ENCODE results near the gene TACSTD2. TPM values are rescaled to one million over a fixed set of nuclear protein-coding genes. Genes with fewer than 3 reads are reported as not detected.

The TACSTD2 gene
- total RNA-seq, 1 donor from 2014 or later: 124 TPM

- no peak for FAIRE-seq
These were observed 4.6 kb upstream of the TACSTD2 start for GRCh38 chr1:58581641-58582040.

GRCh38 chr1:58580186-58580585, 3.1 kb upstream of the TACSTD2 start:
- FAIRE-seq (no peak), DNase-seq (ENCODE audit: low read depth) (no peak)
- no peak for TF ChIP-seq CTCF (IDR thresholded peaks at IDR 0.05; ENCODE audit: insufficient read depth, low read length, severe bottlenecking)

More at GRCh38 chr1:58581641-58582040, 4.6 kb upstream of the TACSTD2 start:
- no peak overlapping the region for H3K4me3 ChIP-seq (ENCODE audit: low read depth, low read length)
- DNase-seq (ENCODE audit: low read depth): no peak
- TF ChIP-seq CTCF (IDR thresholded peaks at IDR 0.05; ENCODE audit: insufficient read depth, low read length, severe bottlenecking): no peak
- H3K27me3 ChIP-seq (ENCODE audit: control insufficient read depth, insufficient read depth, low read length): no peaks in the 10 kb centered on the region
- H3K36me3 ChIP-seq (ENCODE audit: control insufficient read depth, insufficient read depth, low read length): no peaks in the 10 kb centered on the region

GRCh38 chr1:58577654-58578030, 590 bp upstream of the TACSTD2 start:
- FAIRE-seq: no peak

More at GRCh38 chr1:58580186-58580585, 3.1 kb upstream of the TACSTD2 start:
- no peak overlapping the region for H3K4me3 ChIP-seq (ENCODE audit: low read depth, low read length)
- no peaks in the 10 kb centered on the region for H3K36me3 ChIP-seq (ENCODE audit: control insufficient read depth, insufficient read depth, low read length)
- H3K27me3 ChIP-seq (ENCODE audit: control insufficient read depth, insufficient read depth, low read length): no peaks in the 10 kb centered on the region

GRCh38 chr1:58576325-58576726, 726 bp downstream of the TACSTD2 start:
- peak overlapping the region; percentile 84 for H3K4me3 ChIP-seq (ENCODE audit: low read depth, low read length)
- no peak for DNase-seq (ENCODE audit: low read depth)
- no peak for TF ChIP-seq CTCF (IDR thresholded peaks at IDR 0.05; ENCODE audit: insufficient read depth, low read length, severe bottlenecking)

More at GRCh38 chr1:58577654-58578030, 590 bp upstream of the TACSTD2 start:
- no peaks in the 10 kb centered on the region for H3K27me3 ChIP-seq (ENCODE audit: control insufficient read depth, insufficient read depth, low read length)
- peak overlapping the region; percentile 84 for H3K4me3 ChIP-seq (ENCODE audit: low read depth, low read length)
- peak; percentile 80 for DNase-seq (ENCODE audit: low read depth)
- no peak for TF ChIP-seq CTCF (IDR thresholded peaks at IDR 0.05; ENCODE audit: insufficient read depth, low read length, severe bottlenecking)
- no peaks in the 10 kb centered on the region for H3K36me3 ChIP-seq (ENCODE audit: control insufficient read depth, insufficient read depth, low read length)

GRCh38 chr1:58575551-58576324, 1.3 kb downstream of the TACSTD2 start:
- Histone ChIP-seq H3K27me3 (ENCODE audit: control insufficient read depth, insufficient read depth, low read length) (no peaks in the 10 kb centered on the region), H3K4me3 (ENCODE audit: low read depth, low read length) (peak overlapping the region; percentile 84), H3K36me3 (ENCODE audit: control insufficient read depth, insufficient read depth, low read length) (no peaks in the 10 kb centered on the region)
- DNase-seq (ENCODE audit: low read depth): peak; percentile 54
- no peak for FAIRE-seq
- TF ChIP-seq CTCF (IDR thresholded peaks at IDR 0.05; ENCODE audit: insufficient read depth, low read length, severe bottlenecking): no peak

More at GRCh38 chr1:58576325-58576726, 726 bp downstream of the TACSTD2 start:
- no peaks in the 10 kb centered on the region for H3K27me3 ChIP-seq (ENCODE audit: control insufficient read depth, insufficient read depth, low read length)
- H3K36me3 ChIP-seq (ENCODE audit: control insufficient read depth, insufficient read depth, low read length): no peaks in the 10 kb centered on the region
- no peak for FAIRE-seq

Measured in bronchial epithelial cell (primary cell).